Muscle of leg (tissue), 11 donors: Measurements from ENCODE around the gene MIPOL1. TPM values are rescaled to one million over a fixed set of nuclear protein-coding genes. Genes with fewer than 3 reads are reported as not detected.
A peak's percentile ranks its signal among the peaks of the same experiment; 100 is the strongest.

ENCODE experiments used
- DNase-seq: peaks from one replicate; pipeline ENCODE4 v3.0.0; 2013
- H3K27ac ChIP-seq: one replicate; pipeline ENCODE4 v1.5.1; 2013; ENCODE audit warnings: mild to moderate bottlenecking, low read length, control low read depth
- H3K27me3 ChIP-seq: one replicate; pipeline ENCODE4 v1.6.1; 2013; ENCODE audit warnings: low read length; ENCODE audit not compliant: control insufficient read depth, insufficient read depth
- H3K36me3 ChIP-seq: one replicate; pipeline ENCODE4 v1.6.1; 2013; ENCODE audit warnings: low read length; ENCODE audit not compliant: control insufficient read depth, insufficient read depth
- H3K4me1 ChIP-seq: one replicate; pipeline ENCODE4 v1.6.1; 2013; ENCODE audit warnings: low read length; ENCODE audit not compliant: control insufficient read depth, insufficient read depth
- H3K4me3 ChIP-seq: one replicate; pipeline ENCODE4 v1.5.1; 2013; ENCODE audit warnings: low read length, control low read depth
- H3K9me3 ChIP-seq: replicated peaks from 2 replicates; pipeline ENCODE4 v1.6.1; 2013; ENCODE audit warnings: low read depth, low read length; ENCODE audit not compliant: control insufficient read depth
- WGBS: methylation state at CpG from one replicate; pipeline ENCODE4 v1.1.5; 2013; ENCODE audit warnings: missing lambda C conversion rate; ENCODE audit not compliant: insufficient coverage; 5-methylcytosine and 5-hydroxymethylcytosine counted together
- polyA plus RNA-seq, 8 donors: library from polyadenylated mRNA; unstranded; fragments of 120-200 nt; gene quantifications; one replicate each; pipeline versions ENCODE4 v1.2.1 to v1.2.3, GENCODE V29; 2013; ENCODE audit warnings: inconsistent platforms in 1 of 8, low replicate concordance in 1 of 8; ENCODE audit not compliant: insufficient read length in 8 of 8, insufficient read depth in 1 of 8
- total RNA-seq: library from RNA; stranded (reverse); fragments of 120-200 nt; gene quantifications from one replicate; pipeline ENCODE4 v1.2.4, GENCODE V29; 2013

MIPOL1 gene
- total and polyA plus RNA-seq, 9 donors, result 3.2 to 10.5 (median 4.5) TPM

- Histone ChIP-seq H3K36me3 (no peaks in the 10 kb centered on the region), H3K27ac (no peak within 1 kb of the TSS), H3K27me3 (peaks cover 91% of the 10 kb centered on the region), H3K9me3 (no peaks in the 10 kb centered on the region), H3K4me3 (peak within 1 kb of the TSS; percentile 22), H3K4me1 (peaks cover 40% of the 10 kb centered on the region)
- WGBS, result under 1% methylated on average over 72 of the region's 92 CpGs
- no peak for DNase-seq
Measured at GRCh38 chr14:37594971-37595808, 397.5 kb downstream of the MIPOL1 start, which contains the start of the genes FOXA1 and TTC6. TSS of gene FOXA1 (minus strand) at chr14:37595249. CDS start at chr14:37594972, 277 bp downstream. TSS of gene TTC6 (plus strand) at chr14:37595629. CDS start at chr14:37622065, 26,436 bp downstream.

- Histone ChIP-seq H3K9me3 (no peaks in the 10 kb centered on the region), H3K27me3 (peaks cover 94% of the 10 kb centered on the region), H3K27ac (no peak overlapping the region), H3K36me3 (no peaks in the 10 kb centered on the region), H3K4me1 (peaks cover 40% of the 10 kb centered on the region), H3K4me3 (no peak overlapping the region)
- no peak for DNase-seq
- WGBS, result 4% methylated on average over 34 of the region's 46 CpGs
Measured at GRCh38 chr14:37595809-37596621, 398.3 kb downstream of the MIPOL1 start.

- Histone ChIP-seq H3K9me3 (no peaks in the 10 kb centered on the region), H3K36me3 (no peaks in the 10 kb centered on the region), H3K27me3 (peaks cover 94% of the 10 kb centered on the region), H3K4me1 (peaks cover 35% of the 10 kb centered on the region), H3K27ac (no peak overlapping the region), H3K4me3 (no peak overlapping the region)
- no peak for DNase-seq
- WGBS, result no CpG with 5 or more reads among the region's 7 CpGs
Measured at GRCh38 chr14:37596790-37597472, 399.2 kb downstream of the MIPOL1 start.

GRCh38 chr14:37597538-37597913, 399.8 kb downstream of the MIPOL1 start:
- H3K9me3 ChIP-seq, result no peaks in the 10 kb centered on the region
- peaks cover 34% of the 10 kb centered on the region for H3K4me1 ChIP-seq
- H3K27ac ChIP-seq, result no peak overlapping the region
- H3K27me3 ChIP-seq, result peaks cover 94% of the 10 kb centered on the region
- 3% methylated on average over 16 of the region's 20 CpGs for WGBS
- H3K36me3 ChIP-seq, result no peaks in the 10 kb centered on the region
- DNase-seq, result no peak
- no peak overlapping the region for H3K4me3 ChIP-seq

DNA sequence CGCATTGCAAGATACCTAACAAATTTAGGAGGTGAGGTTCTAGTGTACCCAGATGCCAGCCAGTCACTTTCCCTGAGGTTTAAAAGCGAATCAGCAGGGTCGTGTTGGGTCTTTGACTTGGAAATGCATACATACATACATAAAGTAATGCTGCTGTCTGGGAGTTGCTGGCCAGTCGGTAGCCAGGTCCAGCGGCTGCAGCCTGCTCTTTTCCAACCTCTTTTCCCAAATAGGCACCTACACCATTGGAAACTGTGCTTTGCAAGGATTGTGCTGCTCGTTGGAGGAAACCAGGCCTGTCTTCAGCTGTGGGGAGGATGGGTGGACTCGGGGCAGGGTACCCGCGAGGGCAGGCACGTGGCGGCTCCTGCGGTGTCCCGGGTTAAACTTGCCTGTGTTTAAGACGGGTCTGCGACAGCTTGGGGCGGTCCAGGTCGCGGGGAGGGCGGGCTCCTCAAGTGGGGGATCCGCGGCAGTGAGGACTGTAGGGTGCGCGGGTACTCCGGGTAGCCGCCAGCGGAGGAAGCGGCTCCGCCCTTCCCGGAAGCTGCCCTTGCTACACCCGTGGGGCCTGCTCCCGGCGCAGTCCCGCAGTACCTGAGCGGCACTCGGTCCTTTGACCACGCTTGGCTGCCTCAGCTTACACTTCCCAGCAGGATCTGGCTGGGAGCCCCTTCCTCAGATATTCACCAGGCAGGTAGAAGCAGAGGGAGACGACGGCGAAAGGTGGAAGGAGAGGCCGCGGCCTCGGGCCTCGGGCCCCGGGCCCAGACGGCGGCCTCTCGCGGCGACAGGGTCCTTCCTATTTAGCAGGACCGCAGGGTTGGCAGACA, 400.4 kb downstream of the MIPOL1 start:
- peaks cover 34% of the 10 kb centered on the region for H3K4me1 ChIP-seq
- H3K27ac ChIP-seq, result no peak overlapping the region
- H3K9me3 ChIP-seq, result no peaks in the 10 kb centered on the region
- peaks cover 94% of the 10 kb centered on the region for H3K27me3 ChIP-seq
- DNase-seq, result no peak
- H3K4me3 ChIP-seq, result no peak overlapping the region
- no peaks in the 10 kb centered on the region for H3K36me3 ChIP-seq
- WGBS, result 2% methylated on average over 42 of the region's 50 CpGs

DNA sequence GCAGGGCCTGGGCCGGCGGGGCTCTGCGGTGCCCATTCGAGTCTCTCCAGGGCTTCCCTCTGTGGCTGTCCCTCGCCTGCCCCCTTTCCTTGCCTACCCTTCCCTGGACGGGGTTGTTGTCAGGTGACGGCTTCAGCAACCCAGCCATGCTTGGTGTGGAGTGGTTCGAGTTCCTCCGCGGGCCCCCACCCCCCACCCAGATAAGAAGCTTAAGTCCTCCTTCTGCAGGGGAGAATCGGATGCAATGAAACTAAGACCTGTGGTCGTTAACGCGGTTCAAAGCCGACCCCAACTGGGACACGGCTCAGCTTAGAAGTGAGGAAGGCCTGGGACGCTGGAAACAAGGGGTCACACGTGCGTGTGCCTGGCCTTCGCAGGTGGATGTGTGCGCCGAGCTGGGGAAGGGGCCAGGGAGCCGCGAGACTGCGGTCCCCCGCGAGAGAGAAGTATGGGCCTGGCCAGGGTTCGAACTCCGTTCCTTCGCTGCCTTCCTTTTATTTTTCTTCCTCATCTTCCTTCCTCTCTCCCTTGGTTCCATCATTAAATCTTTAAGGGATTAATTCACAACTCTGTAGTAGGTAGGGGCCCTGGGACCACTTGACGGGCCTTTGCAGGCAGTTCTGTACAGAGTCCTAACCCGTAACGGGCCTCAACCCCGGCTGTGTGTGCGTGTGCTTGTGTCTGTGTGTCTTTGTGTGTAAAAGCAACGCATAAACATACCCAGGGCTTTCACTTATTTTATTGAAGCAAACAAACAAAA, 401.2 kb downstream of the MIPOL1 start:
- no peak for DNase-seq
- 3% methylated on average over 14 of the region's 36 CpGs for WGBS
- Histone ChIP-seq H3K9me3 (no peaks in the 10 kb centered on the region), H3K27me3 (peaks cover 97% of the 10 kb centered on the region), H3K36me3 (no peaks in the 10 kb centered on the region), H3K4me1 (peaks cover 34% of the 10 kb centered on the region), H3K4me3 (no peak overlapping the region), H3K27ac (no peak overlapping the region)

DNA sequence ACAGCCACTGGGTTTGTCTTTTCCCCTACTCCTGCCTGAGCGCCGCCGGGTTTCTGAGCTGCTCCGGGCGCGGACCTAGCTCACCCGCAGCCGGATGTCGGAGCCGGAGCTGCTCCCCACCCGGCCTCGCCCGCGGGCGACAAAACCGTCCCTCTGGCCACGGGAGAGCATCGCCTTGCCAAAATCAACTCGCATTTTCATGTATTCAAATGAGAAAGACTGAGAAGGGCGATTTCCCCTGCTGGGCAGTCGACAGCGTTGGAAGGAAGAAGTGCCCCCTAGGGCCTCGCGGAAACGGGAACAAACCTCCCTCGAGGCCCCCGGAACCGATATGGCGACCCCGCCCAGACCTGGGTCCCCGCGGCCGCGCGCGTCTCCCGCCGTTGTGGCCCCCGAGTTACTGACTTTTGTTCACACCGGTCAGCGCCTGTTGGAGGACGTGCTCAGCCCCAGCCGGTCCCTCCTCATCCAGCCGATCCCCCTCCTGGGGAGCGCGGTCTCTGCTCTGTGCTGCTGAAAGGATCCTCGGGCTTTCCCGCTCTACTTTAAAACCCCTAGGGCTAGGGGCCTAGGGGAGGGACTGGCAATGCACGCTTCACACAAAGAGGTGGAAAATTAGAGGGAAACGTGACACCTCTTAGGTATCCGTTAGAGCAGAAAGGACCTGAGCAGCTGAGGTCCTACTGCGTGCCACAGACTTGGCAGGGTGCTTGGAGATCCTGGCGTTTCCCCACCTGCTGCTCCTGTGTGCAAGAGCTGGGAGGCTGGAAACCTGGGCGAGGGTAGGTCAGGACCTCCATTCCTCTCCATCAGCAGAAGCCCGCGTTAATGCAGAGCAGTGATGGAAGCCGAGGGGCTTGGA, 402.0 kb downstream of the MIPOL1 start:
- under 1% methylated on average over 44 of the region's 57 CpGs for WGBS
- Histone ChIP-seq H3K27ac (no peak overlapping the region), H3K9me3 (no peaks in the 10 kb centered on the region)

DNA sequence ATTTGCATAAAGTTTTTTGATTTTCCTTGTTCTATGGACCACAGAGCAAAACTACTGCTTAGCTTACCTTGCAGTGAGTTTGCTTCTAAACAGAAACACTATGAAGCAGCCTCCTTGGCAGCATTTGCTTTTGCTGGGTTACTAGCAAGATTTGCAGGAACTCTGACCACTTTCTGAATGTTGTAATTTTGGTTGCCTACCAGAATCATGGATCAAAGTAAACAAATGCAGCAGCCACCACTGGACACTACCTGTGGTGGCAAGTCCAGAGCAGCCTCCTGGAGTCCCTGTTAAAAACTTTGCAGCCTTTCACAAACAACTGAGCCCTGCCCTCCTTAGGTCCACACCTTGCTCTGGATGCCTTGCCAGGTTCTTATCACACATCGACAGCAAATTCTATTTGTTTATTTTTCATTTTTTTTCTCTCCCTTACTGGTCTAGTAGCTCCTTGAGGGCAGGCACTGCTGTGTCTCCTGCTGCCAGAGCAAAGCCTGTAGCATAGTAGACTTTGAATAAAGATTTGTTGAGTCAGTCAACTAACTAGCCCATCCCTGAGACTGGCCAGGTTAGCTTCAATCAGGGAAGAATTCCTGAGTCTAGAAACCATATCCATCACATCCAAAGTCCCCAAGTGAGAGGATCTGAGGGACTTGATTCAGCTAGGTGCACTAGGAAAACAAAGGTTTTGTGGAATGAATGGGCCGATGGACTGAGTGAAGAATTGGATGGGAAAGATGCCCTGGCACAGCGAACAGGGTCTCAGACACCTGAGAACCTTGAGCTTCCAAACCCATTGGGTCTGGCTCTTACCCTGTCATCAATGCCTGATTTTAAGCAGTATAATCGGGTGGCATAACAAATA, 403.4 kb downstream of the MIPOL1 start:
- Histone ChIP-seq H3K4me1 (peaks cover 19% of the 10 kb centered on the region), H3K9me3 (no peaks in the 10 kb centered on the region), H3K27ac (no peak overlapping the region), H3K27me3 (peaks cover 88% of the 10 kb centered on the region), H3K4me3 (no peak overlapping the region), H3K36me3 (no peaks in the 10 kb centered on the region)
- DNase-seq, result no peak
- 37% methylated on average over 3 of the region's 4 CpGs for WGBS

More for the DNA sequence above, 402.0 kb downstream of the MIPOL1 start:
- Histone ChIP-seq H3K36me3 (no peaks in the 10 kb centered on the region), H3K27me3 (peaks cover 96% of the 10 kb centered on the region), H3K4me3 (no peak overlapping the region), H3K4me1 (peaks cover 28% of the 10 kb centered on the region)
- DNase-seq, result no peak
